ENCODE results near the gene SLC39A3.

SLC39A3 gene

DNA sequence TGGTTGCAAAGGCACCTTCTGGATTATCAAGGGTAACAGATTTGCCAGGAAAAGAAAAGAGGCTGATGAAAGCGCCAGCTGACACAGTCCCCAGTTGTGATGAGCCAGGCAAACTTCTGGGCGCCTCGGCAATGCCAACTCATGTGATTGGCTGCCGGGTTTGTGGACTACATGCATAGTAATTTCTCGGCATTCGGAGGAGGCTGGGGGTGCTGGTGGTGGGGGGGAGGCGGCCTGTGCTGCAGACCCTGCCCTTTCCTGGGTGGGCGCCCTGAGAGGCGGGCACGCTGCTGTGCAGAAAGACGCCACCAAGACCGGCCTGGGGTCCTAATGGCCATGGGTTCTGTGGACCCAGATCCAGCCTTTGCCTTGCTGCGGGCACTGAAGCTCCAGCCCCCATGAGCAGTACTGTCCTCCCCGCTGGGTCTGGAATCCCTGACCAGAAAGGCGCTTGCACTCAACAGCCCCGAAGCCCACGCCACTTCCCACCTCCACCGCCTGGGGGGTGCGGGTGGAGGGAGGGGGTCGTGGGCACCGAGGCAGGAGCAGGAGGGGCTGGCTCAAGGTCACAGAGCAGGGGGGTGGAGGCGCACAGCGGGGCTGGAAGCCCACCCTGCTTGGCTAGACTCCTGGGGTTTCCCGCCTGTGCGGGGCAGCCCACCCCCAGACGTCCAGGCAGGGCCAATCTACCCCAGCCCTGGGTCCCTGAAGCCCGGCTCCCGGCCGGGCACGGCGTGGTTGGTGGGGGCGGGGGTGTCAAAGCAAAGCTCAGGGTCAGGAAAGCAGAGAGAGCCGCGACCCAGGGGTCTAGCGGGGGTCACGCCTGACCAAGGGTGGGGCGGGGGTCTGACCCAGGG is 19.7 kb downstream of the SLC39A3 start:
- no peak for DNase-seq (ENCODE audit: extremely low read depth, low read depth)
- TF ChIP-seq, protein P1, sequence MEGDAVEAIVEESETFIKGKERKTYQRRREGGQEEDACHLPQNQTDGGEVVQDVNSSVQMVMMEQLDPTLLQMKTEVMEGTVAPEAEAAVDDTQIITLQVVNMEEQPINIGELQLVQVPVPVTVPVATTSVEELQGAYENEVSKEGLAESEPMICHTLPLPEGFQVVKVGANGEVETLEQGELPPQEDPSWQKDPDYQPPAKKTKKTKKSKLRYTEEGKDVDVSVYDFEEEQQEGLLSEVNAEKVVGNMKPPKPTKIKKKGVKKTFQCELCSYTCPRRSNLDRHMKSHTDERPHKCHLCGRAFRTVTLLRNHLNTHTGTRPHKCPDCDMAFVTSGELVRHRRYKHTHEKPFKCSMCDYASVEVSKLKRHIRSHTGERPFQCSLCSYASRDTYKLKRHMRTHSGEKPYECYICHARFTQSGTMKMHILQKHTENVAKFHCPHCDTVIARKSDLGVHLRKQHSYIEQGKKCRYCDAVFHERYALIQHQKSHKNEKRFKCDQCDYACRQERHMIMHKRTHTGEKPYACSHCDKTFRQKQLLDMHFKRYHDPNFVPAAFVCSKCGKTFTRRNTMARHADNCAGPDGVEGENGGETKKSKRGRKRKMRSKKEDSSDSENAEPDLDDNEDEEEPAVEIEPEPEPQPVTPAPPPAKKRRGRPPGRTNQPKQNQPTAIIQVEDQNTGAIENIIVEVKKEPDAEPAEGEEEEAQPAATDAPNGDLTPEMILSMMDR (IDR thresholded peaks at IDR 0.05; ENCODE audit: low read depth, low read length): no peak

DNA sequence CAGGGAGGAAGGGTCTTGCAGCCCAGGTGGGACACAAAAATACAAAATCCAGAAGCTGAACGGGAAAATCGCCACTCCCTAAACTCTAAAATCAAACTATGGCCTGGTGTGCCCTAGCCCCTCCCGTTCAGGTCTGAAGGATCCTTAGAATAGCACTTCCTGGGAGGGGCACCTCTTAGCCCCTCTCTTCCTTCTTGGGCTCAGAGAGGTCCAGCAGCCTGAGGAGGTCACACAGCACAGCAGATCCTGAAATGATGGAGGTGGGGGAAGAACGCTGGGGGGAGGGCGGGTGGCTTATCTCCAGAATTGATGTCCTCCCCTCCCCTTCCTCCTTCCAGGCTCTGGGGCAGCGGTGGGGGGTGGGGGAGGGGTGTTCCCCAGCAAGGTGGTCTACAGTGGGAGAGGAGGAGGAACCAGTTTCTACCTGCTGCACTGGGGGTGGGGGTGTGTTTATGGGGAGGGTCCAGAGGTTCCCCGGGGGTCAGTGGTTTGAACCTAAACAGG is 20.5 kb downstream of the SLC39A3 start:
- DNase-seq (ENCODE audit: extremely low read depth, low read depth): no peak
- TF ChIP-seq, protein P1 (IDR thresholded peaks at IDR 0.05; ENCODE audit: low read depth, low read length): no peak

DNA sequence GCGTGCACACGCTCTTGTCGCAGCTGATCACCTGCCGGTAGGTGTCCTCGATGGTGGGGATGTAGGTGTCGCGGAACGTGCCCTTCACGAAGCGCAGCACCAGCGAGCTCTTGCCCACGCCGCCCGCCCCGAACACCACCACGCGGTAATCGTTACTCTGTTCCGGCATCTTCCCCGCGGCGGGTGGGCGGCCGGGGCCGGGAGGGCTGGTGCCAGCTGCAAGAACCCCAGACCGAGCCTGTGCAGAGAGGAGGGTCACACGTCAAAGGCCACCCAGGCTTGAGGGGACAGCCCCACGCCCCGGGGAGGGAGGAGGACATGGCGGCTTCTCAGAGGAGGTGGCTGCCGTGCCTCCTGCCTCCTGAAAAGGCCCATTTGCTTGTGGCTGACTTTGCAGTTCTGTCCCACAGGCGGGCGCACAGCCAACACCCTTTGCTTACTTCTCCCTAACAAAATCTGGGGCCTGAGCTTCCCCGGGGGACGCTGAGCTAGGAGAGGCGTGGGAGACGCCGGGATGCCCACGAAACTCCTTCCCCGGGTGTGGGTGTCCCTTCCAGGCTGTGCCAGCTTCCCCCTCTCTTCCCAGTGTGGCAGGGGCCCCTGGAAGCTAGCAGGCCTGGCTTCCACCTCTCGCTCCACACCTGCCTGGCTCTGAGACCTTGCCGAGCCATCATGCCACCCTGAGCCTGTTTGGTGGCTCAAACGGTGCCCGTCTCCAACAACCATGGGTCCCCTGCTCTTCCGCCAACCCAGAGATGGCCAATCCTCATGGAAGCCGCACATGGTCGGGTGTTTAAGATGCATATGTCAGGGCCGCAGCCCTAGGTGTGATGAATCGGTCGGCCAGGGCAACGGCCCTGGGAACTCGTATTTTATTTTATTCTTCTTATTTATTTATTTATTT is 21.9 kb downstream of the SLC39A3 start:
- TF ChIP-seq, protein P1 (IDR thresholded peaks at IDR 0.05; ENCODE audit: low read depth, low read length): no peak
- DNase-seq (ENCODE audit: extremely low read depth, low read depth): no peak

DNA sequence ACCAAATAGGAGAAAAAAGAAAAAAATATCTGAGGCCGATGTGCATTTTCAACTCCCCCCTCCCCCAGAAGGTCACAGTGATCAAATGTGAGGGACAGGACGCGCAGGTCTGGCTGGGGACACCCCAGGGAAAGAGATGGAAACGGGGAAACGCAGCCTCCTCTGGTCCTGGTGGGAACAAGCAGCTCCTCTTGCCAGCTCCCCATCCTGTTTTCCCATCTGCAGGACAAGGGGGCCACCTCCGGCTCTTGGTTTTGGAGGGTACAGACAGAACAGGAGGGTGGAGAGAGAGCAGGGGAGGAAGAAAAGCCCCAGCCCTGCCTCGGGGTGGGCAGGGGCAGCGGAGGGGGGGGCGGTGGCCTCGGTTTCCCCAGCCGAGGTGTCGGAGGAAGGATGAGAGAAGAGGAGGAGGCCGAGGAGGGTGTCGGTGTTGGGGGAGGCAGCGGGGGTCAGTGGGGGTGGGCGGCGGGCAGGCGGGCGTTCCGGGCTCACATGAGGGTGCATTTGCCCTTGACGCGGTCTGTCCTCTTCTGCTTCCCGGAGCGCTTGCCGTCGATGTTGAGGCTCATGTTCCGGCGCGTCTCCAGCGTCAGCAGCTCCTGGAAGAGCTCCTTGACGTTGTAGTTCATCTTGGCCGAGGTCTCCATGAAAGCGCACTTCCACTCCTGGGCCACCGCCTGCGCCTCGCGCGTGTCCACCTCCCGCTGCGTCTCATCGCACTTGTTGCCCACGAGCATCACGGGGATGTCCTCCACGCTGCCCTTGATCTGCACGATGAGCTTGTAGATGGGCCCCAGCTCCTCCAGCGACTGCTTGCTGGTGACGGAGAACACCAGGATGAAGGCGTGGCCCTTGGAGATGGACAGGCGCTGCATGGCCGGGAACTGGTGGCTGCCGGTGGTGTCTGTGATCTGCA is 22.8 kb downstream of the SLC39A3 start:
- DNase-seq (ENCODE audit: extremely low read depth, low read depth): no peak
- TF ChIP-seq, protein P1 (IDR thresholded peaks at IDR 0.05; ENCODE audit: low read depth, low read length): no peak

DNA sequence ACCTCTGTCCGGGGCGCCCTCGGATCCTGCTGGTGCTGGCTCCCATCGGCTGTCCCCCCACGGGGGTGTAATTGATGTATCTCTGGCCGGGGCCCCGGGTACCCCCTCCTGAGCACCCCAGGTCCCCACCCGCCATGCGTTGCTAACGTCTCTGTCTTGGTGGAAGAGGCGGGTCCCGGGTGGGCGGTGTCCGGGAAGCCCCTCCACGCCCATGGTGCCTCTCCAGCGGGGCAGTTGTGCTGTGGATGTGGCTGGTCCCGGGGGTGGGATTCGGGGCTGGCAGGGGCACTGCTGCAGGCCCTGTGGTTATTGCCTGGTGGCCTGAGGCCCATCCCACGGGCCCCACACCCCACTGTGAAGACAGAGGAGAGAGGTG is 23.6 kb downstream of the SLC39A3 start:
- TF ChIP-seq, protein P1 (IDR thresholded peaks at IDR 0.05; ENCODE audit: low read depth, low read length): no peak
- no peak for DNase-seq (ENCODE audit: extremely low read depth, low read depth)

DNA sequence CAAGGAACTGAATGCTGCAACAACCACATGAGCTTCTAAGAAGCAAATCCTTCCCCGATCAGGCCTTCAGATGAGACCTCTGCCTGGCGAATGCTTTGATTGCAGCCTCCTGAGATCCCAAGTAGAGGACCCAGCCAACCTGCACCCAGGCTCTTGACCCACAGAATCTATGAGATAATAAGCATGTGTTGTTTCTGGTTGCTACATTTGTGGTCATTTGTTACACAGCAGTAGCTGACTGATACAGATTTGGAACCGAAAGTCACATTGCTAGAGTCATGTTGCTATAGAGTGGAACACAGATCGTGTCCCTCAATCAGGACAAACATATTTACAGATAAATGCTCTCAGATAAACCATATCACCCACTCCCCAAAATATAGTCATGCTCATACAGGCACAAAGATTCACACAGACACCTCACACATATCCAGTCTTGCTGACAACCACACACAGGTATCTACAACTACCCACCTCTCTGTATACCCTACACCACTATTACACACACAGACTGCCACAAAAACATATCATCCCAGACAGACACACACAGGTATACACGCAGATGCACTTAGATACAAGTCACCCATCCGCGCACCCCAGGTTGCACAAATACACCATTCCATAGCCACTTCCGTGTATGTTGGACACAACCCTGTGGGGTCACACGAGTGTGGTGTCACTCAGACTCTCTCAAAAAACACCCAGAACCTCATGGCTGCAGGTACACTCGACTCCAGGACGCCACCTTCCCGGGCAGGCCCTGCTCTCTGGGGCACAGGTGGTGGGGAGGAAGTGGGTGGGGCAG is 24.1 kb downstream of the SLC39A3 start:
- no peak for DNase-seq (ENCODE audit: extremely low read depth, low read depth)
- TF ChIP-seq, protein P1 (IDR thresholded peaks at IDR 0.05; ENCODE audit: low read depth, low read length): no peak
